GM13977 (cell line): Measurements from ENCODE around the gene RRM1.

ENCODE experiments used
- DNase-seq: peaks from one replicate; pipeline ENCODE4 v3.0.0; 2012; ENCODE audit warnings: low spot score
- in situ Hi-C: fragments of 300-500 bp; cut with MboI; formaldehyde crosslinking; loops from one replicate; pipeline ENCODE4 v1.12.0; 2022; ENCODE audit warnings: low sequenced_read_pairs, low pct_unique_long_range_greater_than_20kb, mixed read lengths, inconsistent platforms; ENCODE audit not compliant: unreplicated experiment
- TF ChIP-seq, protein P1 (sequence below): IDR thresholded peaks from 2 replicates; pipeline ENCODE4 v1.5.1; 2012; ENCODE audit warnings: mild to moderate bottlenecking, control low read depth; ENCODE audit not compliant: insufficient read depth; ENCODE audit errors: extremely low read depth, missing control alignments

Gene RRM1

GRCh38 chr11:4102711-4103110, 8.1 kb downstream of the RRM1 start:
- in situ Hi-C loops, result no loop called here
- no peak for DNase-seq
- TF ChIP-seq, protein P1, sequence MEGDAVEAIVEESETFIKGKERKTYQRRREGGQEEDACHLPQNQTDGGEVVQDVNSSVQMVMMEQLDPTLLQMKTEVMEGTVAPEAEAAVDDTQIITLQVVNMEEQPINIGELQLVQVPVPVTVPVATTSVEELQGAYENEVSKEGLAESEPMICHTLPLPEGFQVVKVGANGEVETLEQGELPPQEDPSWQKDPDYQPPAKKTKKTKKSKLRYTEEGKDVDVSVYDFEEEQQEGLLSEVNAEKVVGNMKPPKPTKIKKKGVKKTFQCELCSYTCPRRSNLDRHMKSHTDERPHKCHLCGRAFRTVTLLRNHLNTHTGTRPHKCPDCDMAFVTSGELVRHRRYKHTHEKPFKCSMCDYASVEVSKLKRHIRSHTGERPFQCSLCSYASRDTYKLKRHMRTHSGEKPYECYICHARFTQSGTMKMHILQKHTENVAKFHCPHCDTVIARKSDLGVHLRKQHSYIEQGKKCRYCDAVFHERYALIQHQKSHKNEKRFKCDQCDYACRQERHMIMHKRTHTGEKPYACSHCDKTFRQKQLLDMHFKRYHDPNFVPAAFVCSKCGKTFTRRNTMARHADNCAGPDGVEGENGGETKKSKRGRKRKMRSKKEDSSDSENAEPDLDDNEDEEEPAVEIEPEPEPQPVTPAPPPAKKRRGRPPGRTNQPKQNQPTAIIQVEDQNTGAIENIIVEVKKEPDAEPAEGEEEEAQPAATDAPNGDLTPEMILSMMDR, result no peak

GRCh38 chr11:4103269-4103668, 8.7 kb downstream of the RRM1 start:
- no peak for DNase-seq
- TF ChIP-seq, protein P1, result no peak
- in situ Hi-C loops, result no loop called here

GRCh38 chr11:4105916-4106315, 11.3 kb downstream of the RRM1 start:
- in situ Hi-C loops, result no loop called here
- DNase-seq, result no peak
- TF ChIP-seq, protein P1, result no peak

DNA sequence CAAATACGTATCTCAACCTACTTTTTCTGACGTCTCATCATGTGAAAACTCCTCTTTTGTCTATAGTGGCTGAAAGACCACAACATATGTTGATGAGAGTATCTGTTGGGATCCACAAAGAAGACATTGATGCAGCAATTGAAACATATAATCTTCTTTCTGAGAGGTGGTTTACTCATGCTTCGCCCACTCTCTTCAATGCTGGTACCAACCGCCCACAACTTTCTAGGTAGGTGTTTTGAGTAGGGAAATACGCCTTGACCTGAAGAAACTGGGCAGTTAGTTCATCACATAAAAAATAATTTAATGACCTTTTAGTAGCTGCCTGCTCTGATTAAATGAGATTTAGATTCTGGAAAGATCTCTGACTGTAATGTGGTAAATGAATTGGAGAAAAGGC, 17.2 kb downstream of the RRM1 start:
- in situ Hi-C loops, result no loop called here
- no peak for DNase-seq
- TF ChIP-seq, protein P1, result no peak

DNA sequence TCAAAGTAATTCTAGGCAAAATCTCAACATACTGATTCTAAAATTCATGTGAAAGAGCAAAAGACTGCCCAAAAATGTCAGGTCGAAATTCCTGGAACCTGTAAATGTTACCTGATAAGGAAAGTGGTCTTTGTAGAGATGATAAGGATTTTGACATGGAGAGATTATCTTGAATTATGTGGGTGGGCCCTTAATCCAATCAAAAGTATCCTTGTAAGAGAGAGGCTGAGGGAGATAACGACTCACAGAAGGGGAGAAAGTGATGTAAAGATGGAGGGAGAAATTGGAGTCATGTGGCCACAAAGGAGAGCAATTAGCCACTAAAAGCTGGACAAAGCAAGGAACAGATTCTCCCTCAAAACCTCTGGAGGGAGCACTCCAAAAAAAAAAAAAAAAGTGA, 20.5 kb downstream of the RRM1 start:
- TF ChIP-seq, protein P1, result no peak
- in situ Hi-C loops, result no loop called here

DNA sequence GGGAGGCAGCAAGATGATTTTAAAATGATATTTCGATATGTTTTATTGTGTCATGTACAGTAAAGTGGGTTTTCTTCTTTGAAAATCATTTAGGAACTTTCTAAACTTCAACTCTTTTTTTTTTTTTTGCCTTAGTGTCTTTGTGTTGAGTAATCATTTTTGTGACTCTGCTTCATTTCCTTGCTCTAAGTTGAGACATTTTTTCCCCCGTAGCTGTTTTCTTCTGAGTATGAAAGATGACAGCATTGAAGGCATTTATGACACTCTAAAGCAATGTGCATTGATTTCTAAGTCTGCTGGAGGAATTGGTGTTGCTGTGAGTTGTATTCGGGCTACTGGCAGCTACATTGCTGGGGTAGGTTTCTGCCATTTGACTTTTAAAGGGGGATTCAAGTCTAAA, 23.5 kb downstream of the RRM1 start:
- TF ChIP-seq, protein P1, result no peak
- in situ Hi-C loops, result no loop called here
- DNase-seq, result no peak

More for the DNA sequence above, 20.5 kb downstream of the RRM1 start:
- no peak for DNase-seq

DNA sequence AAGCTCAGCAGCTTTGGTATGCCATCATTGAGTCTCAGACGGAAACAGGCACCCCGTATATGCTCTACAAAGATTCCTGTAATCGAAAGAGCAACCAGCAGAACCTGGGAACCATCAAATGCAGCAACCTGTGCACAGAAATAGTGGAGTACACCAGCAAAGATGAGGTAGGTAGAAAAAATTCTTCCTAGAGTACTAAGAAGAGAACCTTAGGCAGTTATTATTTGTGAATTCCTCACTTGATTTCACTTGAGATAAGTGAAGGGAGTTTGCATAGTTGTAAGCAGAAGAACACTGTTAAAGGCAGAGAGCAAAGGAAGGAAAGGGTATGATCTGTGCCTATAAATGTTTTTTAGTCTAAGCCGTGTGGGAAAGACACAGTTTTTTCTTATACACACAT, 28.6 kb downstream of the RRM1 start:
- TF ChIP-seq, protein P1, result no peak
- no peak for DNase-seq
- in situ Hi-C loops, result no loop called here
